GM12801 (cell line): Measurements from ENCODE around the gene C20orf204.

Experiments used
- CTCF ChIP-seq: IDR thresholded peaks from one replicate; pipeline ENCODE4 v1.5.1; 2011; ENCODE audit warnings: control low read depth; ENCODE audit not compliant: insufficient read length; ENCODE audit errors: extremely low read depth

C20orf204 gene

GRCh38 chr20:64074963-64075362, 39.0 kb downstream of the C20orf204 start:
- no peak for TF ChIP-seq CTCF

GRCh38 chr20:64075556-64075955, 39.6 kb downstream of the C20orf204 start:
- no peak for TF ChIP-seq CTCF

- no peak for TF ChIP-seq CTCF
Measured at GRCh38 chr20:64076061-64076997, 40.3 kb downstream of the C20orf204 start.

- TF ChIP-seq CTCF: no peak
Measured at GRCh38 chr20:64077094-64077493, 41.1 kb downstream of the C20orf204 start.

GRCh38 chr20:64077541-64077875, 41.5 kb downstream of the C20orf204 start:
- no peak for TF ChIP-seq CTCF

- no peak for TF ChIP-seq CTCF
Measured at GRCh38 chr20:64077876-64078551, 42.0 kb downstream of the C20orf204 start.

- no peak for TF ChIP-seq CTCF
Measured at GRCh38 chr20:64078934-64079272, 42.9 kb downstream of the C20orf204 start.
